Prostate gland (tissue), 2 donors: ENCODE data around the gene HTR2B.

Experiments
- POLR2A ChIP-seq: fragments of 450-650 bp; IDR thresholded peaks from one replicate; pipeline ENCODE4 v1.6.1; 2016; ENCODE audit warnings: antibody characterized with exemption, mild to moderate bottlenecking
- TF ChIP-seq, protein P1 (sequence below), 4 experiments: fragments of 200-600 bp in 2 of 4; fragments of 450-650 bp in 2 of 4; sonication (generic) in 2 of 4; IDR thresholded peaks; 1 replicate in 3 of 4; 2 replicates in 1 of 4; pipeline ENCODE4 v1.5.1; 2016 to 2019; ENCODE audit warnings: antibody characterized with exemption in 4 of 4, mild to moderate bottlenecking in 2 of 4, moderate library complexity in 2 of 4

- TF ChIP-seq POLR2A: no peak
- TF ChIP-seq, protein P1, sequence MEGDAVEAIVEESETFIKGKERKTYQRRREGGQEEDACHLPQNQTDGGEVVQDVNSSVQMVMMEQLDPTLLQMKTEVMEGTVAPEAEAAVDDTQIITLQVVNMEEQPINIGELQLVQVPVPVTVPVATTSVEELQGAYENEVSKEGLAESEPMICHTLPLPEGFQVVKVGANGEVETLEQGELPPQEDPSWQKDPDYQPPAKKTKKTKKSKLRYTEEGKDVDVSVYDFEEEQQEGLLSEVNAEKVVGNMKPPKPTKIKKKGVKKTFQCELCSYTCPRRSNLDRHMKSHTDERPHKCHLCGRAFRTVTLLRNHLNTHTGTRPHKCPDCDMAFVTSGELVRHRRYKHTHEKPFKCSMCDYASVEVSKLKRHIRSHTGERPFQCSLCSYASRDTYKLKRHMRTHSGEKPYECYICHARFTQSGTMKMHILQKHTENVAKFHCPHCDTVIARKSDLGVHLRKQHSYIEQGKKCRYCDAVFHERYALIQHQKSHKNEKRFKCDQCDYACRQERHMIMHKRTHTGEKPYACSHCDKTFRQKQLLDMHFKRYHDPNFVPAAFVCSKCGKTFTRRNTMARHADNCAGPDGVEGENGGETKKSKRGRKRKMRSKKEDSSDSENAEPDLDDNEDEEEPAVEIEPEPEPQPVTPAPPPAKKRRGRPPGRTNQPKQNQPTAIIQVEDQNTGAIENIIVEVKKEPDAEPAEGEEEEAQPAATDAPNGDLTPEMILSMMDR (IDR thresholded peaks at IDR 0.05): no peak
Observed at GRCh38 chr2:231132129-231132528, 7.3 kb upstream of the HTR2B start.
